Measurements from ENCODE around the gene DDX1. TPM values are rescaled to one million over a fixed set of nuclear protein-coding genes. Genes with fewer than 3 reads are reported as not detected.

DDX1 gene
- total and polyA plus RNA-seq, 12 donors = 39.4 to 122 (median 77.2) TPM

- WGBS, 4 donors = 93 to 98% (median 96%) methylated on average over 5 of the region's 5 CpGs
- no peak for DNase-seq
- Histone ChIP-seq H3K27ac (no peak overlapping the region), H3K4me1 (replicated peaks in 1 of 2) (peaks cover 4 to 9% of the 10 kb centered on the region in 2 donors), H3K36me3 (replicated peaks in 1 of 2) (peaks cover 0 to 78% of the 10 kb centered on the region in 2 donors), H3K27me3 (no peaks in the 10 kb centered on the region), H3K9me3 (replicated peaks in 1 of 3) (no peaks in the 10 kb centered on the region), H3K4me3 (no peak overlapping the region)
- intact Hi-C loops (cut with DNase I) = no loop called here
- TF ChIP-seq POLR2A (IDR thresholded peaks at IDR 0.05) = no peak
These were observed 37.5 kb downstream of the DDX1 start for GRCh38 chr2:15628899-15629855.

GRCh38 chr2:15630121-15630977 lies 38.7 kb downstream of the DDX1 start:
- intact Hi-C loops (cut with DNase I) = loop anchor here in 1 of 2 donors (10.0 kb wide), 1 partner anchor 304 kb away; no protein-coding TSS in a partner anchor
- Histone ChIP-seq H3K4me1 (replicated peaks in 1 of 2) (peaks cover 4 to 13% of the 10 kb centered on the region in 2 donors), H3K9me3 (replicated peaks in 1 of 3) (no peaks in the 10 kb centered on the region), H3K4me3 (no peak overlapping the region), H3K27ac (no peak overlapping the region), H3K36me3 (replicated peaks in 1 of 2) (peaks cover 0 to 67% of the 10 kb centered on the region in 2 donors), H3K27me3 (no peaks in the 10 kb centered on the region)
- WGBS, 4 donors = 80 to 83% (median 82%) methylated on average over 4 of the region's 4 CpGs
- no peak for DNase-seq
- no peak for TF ChIP-seq POLR2A (IDR thresholded peaks at IDR 0.05)
- no peak for TF ChIP-seq CTCF (IDR thresholded peaks at IDR 0.05)

DNA sequence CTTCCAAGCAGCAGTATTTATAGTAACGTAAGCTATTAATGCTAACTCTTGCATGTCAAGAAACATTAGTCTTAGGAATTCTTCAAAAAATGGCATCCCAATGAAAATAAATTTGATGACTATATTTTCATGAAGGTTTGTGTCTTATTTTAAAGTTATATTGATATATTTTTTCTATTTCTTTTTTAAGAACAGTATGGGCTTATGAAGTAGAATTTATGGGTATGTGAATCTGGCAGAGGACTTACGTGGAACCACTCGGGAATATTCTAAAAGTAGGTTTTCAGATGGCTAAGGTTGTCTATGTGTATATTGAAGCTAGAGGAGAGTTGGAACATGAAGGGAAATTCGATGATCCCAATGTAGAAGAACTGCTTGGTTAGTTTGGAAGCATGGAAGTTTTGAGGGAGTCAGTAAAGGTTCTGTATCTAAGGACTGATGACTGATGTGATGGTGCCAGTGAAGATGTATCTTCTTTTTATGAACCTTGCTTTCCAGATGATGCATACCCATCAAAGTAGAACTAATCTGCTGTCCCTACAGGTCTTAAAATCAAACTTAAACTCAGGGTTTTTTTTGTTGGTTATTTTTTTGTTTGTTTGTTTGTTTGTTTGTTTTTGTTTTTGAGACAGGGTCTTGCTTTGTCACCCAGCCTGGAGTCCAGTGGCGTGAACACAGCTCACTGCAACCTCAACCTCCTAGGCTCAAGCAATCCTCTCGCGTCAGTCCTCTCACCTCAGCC lies 39.5 kb downstream of the DDX1 start:
- no peak for DNase-seq
- intact Hi-C loops (cut with DNase I) = loop anchor here in 1 of 2 donors (10.0 kb wide), 1 partner anchor 304 kb away; no protein-coding TSS in a partner anchor
- peaks cover 0 to 64% of the 10 kb centered on the region in 2 donors for H3K36me3 ChIP-seq (replicated peaks in 1 of 2)
- WGBS, 4 donors = 87 to 90% (median 88%) methylated on average over 7 of the region's 7 CpGs
- TF ChIP-seq CTCF (IDR thresholded peaks at IDR 0.05) (no peak), POLR2A (IDR thresholded peaks at IDR 0.05) (no peak)
- H3K9me3 ChIP-seq (replicated peaks in 1 of 3) = no peaks in the 10 kb centered on the region
- H3K4me3 ChIP-seq = no peak overlapping the region
- peaks cover 4 to 13% of the 10 kb centered on the region in 2 donors for H3K4me1 ChIP-seq (replicated peaks in 1 of 2)
- no peaks in the 10 kb centered on the region for H3K27me3 ChIP-seq
- H3K27ac ChIP-seq = no peak overlapping the region

DNA sequence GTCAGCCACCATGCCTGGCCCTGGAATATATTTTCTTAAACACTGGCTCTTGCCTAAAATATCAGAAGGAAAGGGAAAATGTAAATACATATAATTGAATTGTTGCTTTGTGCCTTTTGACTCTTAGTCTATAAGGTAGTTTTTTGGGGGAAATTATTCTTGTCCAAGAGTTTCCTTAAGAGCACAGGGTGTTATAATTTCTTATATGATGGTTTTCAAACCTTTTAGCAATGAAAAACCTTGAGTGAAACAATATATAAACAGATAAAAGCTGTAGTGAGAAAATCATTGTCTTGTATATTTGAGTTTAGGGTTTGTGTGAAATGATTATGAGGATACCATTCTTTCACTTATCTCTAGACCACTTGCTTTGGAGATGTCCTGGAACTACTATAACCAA lies 40.2 kb downstream of the DDX1 start:
- H3K9me3 ChIP-seq (replicated peaks in 1 of 3) = no peaks in the 10 kb centered on the region
- H3K4me1 ChIP-seq (replicated peaks in 1 of 2) = peaks cover under 1 to 13% of the 10 kb centered on the region in 2 donors
- H3K27ac ChIP-seq = no peak overlapping the region
- no peaks in the 10 kb centered on the region for H3K27me3 ChIP-seq
- H3K36me3 ChIP-seq (replicated peaks in 1 of 2) = peaks cover 0 to 64% of the 10 kb centered on the region in 2 donors
- DNase-seq = no peak
- no peak for TF ChIP-seq CTCF (IDR thresholded peaks at IDR 0.05)
- no peak for TF ChIP-seq POLR2A (IDR thresholded peaks at IDR 0.05)
- intact Hi-C loops (cut with DNase I) = loop anchor here in 1 of 2 donors (10.0 kb wide), 1 partner anchor 303 kb away; no protein-coding TSS in a partner anchor
- H3K4me3 ChIP-seq = no peak overlapping the region

Data from adrenal gland (tissue), 12 donors.